Activated CD8-positive, alpha-beta T cell treated with anti-CD3 and anti-CD28 coated beads for 36 hours (primary cell): ENCODE results near the gene RAX2. TPM values are rescaled to one million over a fixed set of nuclear protein-coding genes. Genes with fewer than 3 reads are reported as not detected.

Experiments used
- ATAC-seq: fragments of 200-7000 bp; cut with Tn5 transposase; one replicate; pipeline ENCODE4 v1.10.0; 2021; ENCODE audit warnings: mild to moderate bottlenecking, moderate library complexity
- CTCF ChIA-PET: fragments of 350-600 bp; sonication (Branson Sonifier 250); formaldehyde crosslinking; loops from one replicate; lab custom pipeline; 2021; ENCODE audit warnings: antibody characterized with exemption; lab: Charles Lee
- POLR2A ChIA-PET: fragments of 350-600 bp; sonication (Branson Sonifier 250); formaldehyde crosslinking; loops from one replicate; lab custom pipeline; 2021; ENCODE audit warnings: antibody characterized with exemption; lab: Charles Lee
- DNase-seq: peaks from one replicate; pipeline ENCODE4 v3.0.0-alpha.2; 2020
- H3K27ac Mint-ChIP-seq: one replicate; pipeline ENCODE4 v1.8.0; 2021; ENCODE audit warnings: mild to moderate bottlenecking, mixed read lengths
- H3K27me3 Mint-ChIP-seq: one replicate; pipeline ENCODE4 v1.8.0; 2021; ENCODE audit warnings: mixed read lengths
- H3K36me3 Mint-ChIP-seq: one replicate; pipeline ENCODE4 v1.8.0; 2021; ENCODE audit warnings: low read depth, mixed read lengths
- H3K4me1 Mint-ChIP-seq: one replicate; pipeline ENCODE4 v1.8.0; 2021; ENCODE audit warnings: low read depth, mixed read lengths
- H3K4me3 Mint-ChIP-seq: one replicate; pipeline ENCODE4 v1.8.0; 2021; ENCODE audit warnings: mild to moderate bottlenecking, moderate library complexity, mixed read lengths
- H3K9me3 Mint-ChIP-seq: one replicate; pipeline ENCODE4 v1.8.0; 2021; ENCODE audit warnings: mixed read lengths
- CTCF ChIP-seq: fragments of 200-600 bp; IDR thresholded peaks from one replicate; pipeline ENCODE4 v1.8.0; 2022; ENCODE audit warnings: antibody characterized with exemption, mild to moderate bottlenecking
- intact Hi-C: fragments of 100-400 bp; cut with micrococcal nuclease; formaldehyde crosslinking; loops from one replicate; pipeline ENCODE4 v1.10.0; 2022
- total RNA-seq, 2 experiments: library from RNA; stranded (reverse); gene quantifications; one replicate each; pipeline ENCODE4 v1.2.3, GENCODE V29; 2021

RAX2 gene
- total RNA-seq, 2 experiments from 2014 or later, result not detected

GRCh38 chr19:3778899-3779723 is 7.1 kb upstream of the RAX2 start:
- peaks cover 34% of the 10 kb centered on the region for H3K36me3 Mint-ChIP-seq
- H3K27ac Mint-ChIP-seq, result no peak overlapping the region
- no peak overlapping the region for H3K4me3 Mint-ChIP-seq
- CTCF ChIA-PET, result interaction anchor here (1.5 kb wide), 1 partner anchor 43 kb away, joined by 6 read pairs; no protein-coding TSS in a partner anchor
- intact Hi-C loops, result no loop called here
- POLR2A ChIA-PET, result interaction anchor here (0.5 to 0.8 kb wide), 4 partner anchors 15 to 206 kb away, joined by 3 read pairs; partner anchors contain the start of gene EEF2
- ATAC-seq (no peak), DNase-seq (no peak)
- H3K9me3 Mint-ChIP-seq, result peaks cover 17% of the 10 kb centered on the region
- no peak for TF ChIP-seq CTCF
- H3K4me1 Mint-ChIP-seq, result peaks cover 2% of the 10 kb centered on the region
- H3K27me3 Mint-ChIP-seq, result no peaks in the 10 kb centered on the region

- peaks cover 30% of the 10 kb centered on the region for H3K36me3 Mint-ChIP-seq
- TF ChIP-seq CTCF, result no peak
- no peaks in the 10 kb centered on the region for H3K4me1 Mint-ChIP-seq
- CTCF ChIA-PET, result no interaction called here
- POLR2A ChIA-PET, result interaction anchor here (0.7 kb wide), 1 partner anchor 16 kb away, joined by 3 read pairs; no protein-coding TSS in a partner anchor
- DNase-seq, result no peak
- ATAC-seq, result no peak
- peaks cover 17% of the 10 kb centered on the region for H3K9me3 Mint-ChIP-seq
- no peak overlapping the region for H3K27ac Mint-ChIP-seq
- H3K4me3 Mint-ChIP-seq, result no peak overlapping the region
- H3K27me3 Mint-ChIP-seq, result no peaks in the 10 kb centered on the region
- intact Hi-C loops, result no loop called here
These were observed 6.3 kb upstream of the RAX2 start for GRCh38 chr19:3778104-3778867.

GRCh38 chr19:3776479-3777040 is 4.5 kb upstream of the RAX2 start:
- Mint-ChIP-seq H3K9me3 (peaks cover 8% of the 10 kb centered on the region), H3K27ac (no peak overlapping the region), H3K27me3 (no peaks in the 10 kb centered on the region), H3K4me1 (no peaks in the 10 kb centered on the region), H3K4me3 (no peak overlapping the region), H3K36me3 (peaks cover 15% of the 10 kb centered on the region)
- POLR2A ChIA-PET, result no interaction called here
- intact Hi-C loops, result no loop called here
- ATAC-seq (no peak), DNase-seq (no peak)
- CTCF ChIA-PET, result no interaction called here
- no peak for TF ChIP-seq CTCF

- no peak for TF ChIP-seq CTCF
- peaks cover 8% of the 10 kb centered on the region for H3K36me3 Mint-ChIP-seq
- ChIA-PET POLR2A (interaction anchor here (1.5 kb wide), 1 partner anchor 8 kb away, joined by 7 read pairs; no protein-coding TSS in a partner anchor), CTCF (no interaction called here)
- H3K4me1 Mint-ChIP-seq, result no peaks in the 10 kb centered on the region
- no peak overlapping the region for H3K27ac Mint-ChIP-seq
- DNase-seq (no peak), ATAC-seq (no peak)
- no peaks in the 10 kb centered on the region for H3K27me3 Mint-ChIP-seq
- H3K4me3 Mint-ChIP-seq, result no peak overlapping the region
- H3K9me3 Mint-ChIP-seq, result peaks cover under 1% of the 10 kb centered on the region
- intact Hi-C loops, result no loop called here
These were observed 3.8 kb upstream of the RAX2 start for GRCh38 chr19:3775831-3776230.
